Nephron (organoid): ENCODE measurements around the gene RHOJ.
A peak's percentile ranks its signal among the peaks of the same experiment; 100 is the strongest.
"Not testable (repeated sequence)": the region's sequence is repeated elsewhere in the genome, so short reads cannot be mapped to it uniquely, and the experiment has no call there.

Experiments used
- H3K27ac Mint-ChIP-seq, 3 experiments: 2 replicates each; pipeline ENCODE4 v1.8.0; 2020; ENCODE audit warnings: mixed read lengths in 3 of 3, mild to moderate bottlenecking in 2 of 3, moderate library complexity in 1 of 3
- H3K27me3 Mint-ChIP-seq: 2 replicates; pipeline ENCODE4 v1.8.0; 2021; ENCODE audit warnings: low read depth, mild to moderate bottlenecking, moderate library complexity, mixed read lengths
- H3K36me3 Mint-ChIP-seq: 2 replicates; pipeline ENCODE4 v1.8.0; 2020; ENCODE audit warnings: low read depth, mixed read lengths
- H3K4me1 Mint-ChIP-seq: 2 replicates; pipeline ENCODE4 v1.8.0; 2020; ENCODE audit warnings: mixed read lengths
- H3K4me3 Mint-ChIP-seq, 3 experiments: 2 replicates each; pipeline ENCODE4 v1.8.0; 2020; ENCODE audit warnings: mild to moderate bottlenecking in 3 of 3, mixed read lengths in 3 of 3, moderate library complexity in 2 of 3
- H3K9me3 Mint-ChIP-seq: 2 replicates; pipeline ENCODE4 v1.8.0; 2020; ENCODE audit warnings: mixed read lengths
- TF ChIP-seq, protein P1 (sequence below), 3 experiments: fragments of 200-600 bp; sonication (generic); IDR thresholded peaks; one replicate each; pipeline ENCODE4 v1.5.0; 2021; ENCODE audit warnings: antibody characterized with exemption in 3 of 3; ENCODE audit not compliant: unreplicated experiment in 3 of 3

RHOJ gene

DNA sequence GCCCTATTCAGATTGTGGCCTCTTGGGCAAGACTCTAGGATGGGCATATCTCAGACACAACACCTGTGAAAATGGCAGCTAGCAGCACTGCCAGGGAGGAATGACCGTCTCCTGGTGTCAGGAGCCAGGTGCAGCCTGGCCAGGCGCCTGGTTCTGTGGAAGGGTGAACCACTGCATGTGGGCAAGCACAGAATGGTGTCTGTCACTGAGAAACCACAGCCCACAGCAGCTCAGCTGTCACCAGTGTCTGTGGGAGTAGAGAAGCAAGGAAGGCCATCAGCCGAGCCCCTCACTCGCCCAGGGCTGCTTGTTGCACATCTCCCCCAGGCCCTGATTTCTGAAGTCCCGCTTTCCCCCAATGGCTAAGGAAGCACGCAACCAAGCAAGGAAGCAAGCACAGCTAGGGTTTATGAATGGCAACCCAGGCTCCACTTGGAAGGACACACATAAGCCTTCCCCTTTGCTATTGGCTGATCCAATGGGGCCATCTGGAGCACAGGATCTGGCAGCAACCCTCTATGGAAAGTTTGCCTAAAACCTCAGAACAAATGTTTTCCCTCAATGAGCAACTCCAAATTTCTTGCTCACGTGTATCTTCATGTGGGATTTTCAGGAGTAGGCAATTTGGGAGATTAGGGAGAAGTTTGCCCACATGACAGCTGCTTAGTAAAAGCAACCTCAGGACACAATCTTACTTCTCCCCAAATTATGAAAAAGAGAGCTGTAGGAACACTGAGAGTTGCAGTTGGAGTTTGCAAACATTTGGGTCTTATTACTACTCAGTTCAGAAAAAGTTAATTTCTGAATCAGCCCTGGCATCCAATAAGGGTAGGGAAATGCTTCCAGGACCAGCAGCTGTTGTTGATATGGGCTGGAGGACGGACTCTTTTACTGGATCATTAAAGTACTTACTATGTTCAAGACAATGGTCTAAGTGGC is 69.7 kb downstream of the RHOJ start:
- no peak overlapping the region for H3K4me3 Mint-ChIP-seq
- H3K36me3 Mint-ChIP-seq: peaks cover 10% of the 10 kb centered on the region
- H3K9me3 Mint-ChIP-seq: no peaks in the 10 kb centered on the region
- TF ChIP-seq, protein P1, sequence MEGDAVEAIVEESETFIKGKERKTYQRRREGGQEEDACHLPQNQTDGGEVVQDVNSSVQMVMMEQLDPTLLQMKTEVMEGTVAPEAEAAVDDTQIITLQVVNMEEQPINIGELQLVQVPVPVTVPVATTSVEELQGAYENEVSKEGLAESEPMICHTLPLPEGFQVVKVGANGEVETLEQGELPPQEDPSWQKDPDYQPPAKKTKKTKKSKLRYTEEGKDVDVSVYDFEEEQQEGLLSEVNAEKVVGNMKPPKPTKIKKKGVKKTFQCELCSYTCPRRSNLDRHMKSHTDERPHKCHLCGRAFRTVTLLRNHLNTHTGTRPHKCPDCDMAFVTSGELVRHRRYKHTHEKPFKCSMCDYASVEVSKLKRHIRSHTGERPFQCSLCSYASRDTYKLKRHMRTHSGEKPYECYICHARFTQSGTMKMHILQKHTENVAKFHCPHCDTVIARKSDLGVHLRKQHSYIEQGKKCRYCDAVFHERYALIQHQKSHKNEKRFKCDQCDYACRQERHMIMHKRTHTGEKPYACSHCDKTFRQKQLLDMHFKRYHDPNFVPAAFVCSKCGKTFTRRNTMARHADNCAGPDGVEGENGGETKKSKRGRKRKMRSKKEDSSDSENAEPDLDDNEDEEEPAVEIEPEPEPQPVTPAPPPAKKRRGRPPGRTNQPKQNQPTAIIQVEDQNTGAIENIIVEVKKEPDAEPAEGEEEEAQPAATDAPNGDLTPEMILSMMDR (IDR thresholded peaks at IDR 0.05; ENCODE audit: unreplicated experiment in 3 of 3): no peak
- H3K27me3 Mint-ChIP-seq: no peaks in the 10 kb centered on the region
- H3K27ac Mint-ChIP-seq: no peak overlapping the region
- H3K4me1 Mint-ChIP-seq: peaks cover 17% of the 10 kb centered on the region

DNA sequence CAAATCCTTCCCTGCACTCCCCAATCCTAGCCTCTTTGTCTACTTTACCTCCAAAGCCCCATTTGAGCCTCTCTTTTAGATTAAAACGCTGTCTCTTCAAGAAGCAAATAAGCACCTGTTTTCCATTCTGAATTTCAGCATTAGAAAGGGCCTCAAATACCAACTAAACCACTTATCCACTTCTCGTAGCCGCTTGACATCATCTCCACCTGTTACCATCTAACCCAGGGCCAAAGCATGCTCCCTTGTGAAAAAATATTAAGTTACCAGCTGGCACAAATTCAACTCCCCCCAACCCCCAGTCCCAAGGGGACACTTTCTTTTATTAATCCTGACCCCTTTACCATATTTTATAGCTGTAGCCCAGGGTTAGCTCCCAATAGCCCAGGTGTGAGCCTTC is 71.4 kb downstream of the RHOJ start:
- Mint-ChIP-seq H3K27ac (no peak overlapping the region), H3K4me3 (no peak overlapping the region), H3K4me1 (peaks cover 11% of the 10 kb centered on the region), H3K27me3 (no peaks in the 10 kb centered on the region), H3K9me3 (no peaks in the 10 kb centered on the region), H3K36me3 (peaks cover 3% of the 10 kb centered on the region)
- TF ChIP-seq, protein P1 (IDR thresholded peaks at IDR 0.05; ENCODE audit: unreplicated experiment in 3 of 3): no peak

DNA sequence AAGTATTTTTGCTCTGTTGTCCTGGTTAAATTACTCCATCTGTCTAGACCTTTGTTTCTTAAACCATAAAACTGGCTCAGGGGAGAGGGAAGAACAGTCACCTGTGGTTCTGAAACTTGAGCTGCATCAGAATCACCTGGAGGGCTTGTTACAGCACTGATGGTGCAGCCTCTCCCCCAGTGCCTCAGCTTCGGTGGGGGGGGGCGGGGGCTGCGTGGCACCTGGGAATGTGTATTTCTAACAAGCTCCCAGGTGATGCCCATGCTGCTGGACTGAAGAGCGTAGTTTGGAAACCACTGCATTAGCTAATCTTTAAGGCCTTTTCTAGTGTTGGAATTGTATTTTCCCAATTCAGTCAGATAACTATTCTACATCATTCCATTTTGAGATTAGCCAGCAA is 71.8 kb downstream of the RHOJ start:
- no peaks in the 10 kb centered on the region for H3K27me3 Mint-ChIP-seq
- no peak overlapping the region for H3K4me3 Mint-ChIP-seq
- H3K27ac Mint-ChIP-seq: no peak overlapping the region
- peaks cover 3% of the 10 kb centered on the region for H3K36me3 Mint-ChIP-seq
- H3K4me1 Mint-ChIP-seq: peaks cover 10% of the 10 kb centered on the region
- TF ChIP-seq, protein P1 (IDR thresholded peaks at IDR 0.05; ENCODE audit: unreplicated experiment in 3 of 3): no peak
- H3K9me3 Mint-ChIP-seq: no peaks in the 10 kb centered on the region

DNA sequence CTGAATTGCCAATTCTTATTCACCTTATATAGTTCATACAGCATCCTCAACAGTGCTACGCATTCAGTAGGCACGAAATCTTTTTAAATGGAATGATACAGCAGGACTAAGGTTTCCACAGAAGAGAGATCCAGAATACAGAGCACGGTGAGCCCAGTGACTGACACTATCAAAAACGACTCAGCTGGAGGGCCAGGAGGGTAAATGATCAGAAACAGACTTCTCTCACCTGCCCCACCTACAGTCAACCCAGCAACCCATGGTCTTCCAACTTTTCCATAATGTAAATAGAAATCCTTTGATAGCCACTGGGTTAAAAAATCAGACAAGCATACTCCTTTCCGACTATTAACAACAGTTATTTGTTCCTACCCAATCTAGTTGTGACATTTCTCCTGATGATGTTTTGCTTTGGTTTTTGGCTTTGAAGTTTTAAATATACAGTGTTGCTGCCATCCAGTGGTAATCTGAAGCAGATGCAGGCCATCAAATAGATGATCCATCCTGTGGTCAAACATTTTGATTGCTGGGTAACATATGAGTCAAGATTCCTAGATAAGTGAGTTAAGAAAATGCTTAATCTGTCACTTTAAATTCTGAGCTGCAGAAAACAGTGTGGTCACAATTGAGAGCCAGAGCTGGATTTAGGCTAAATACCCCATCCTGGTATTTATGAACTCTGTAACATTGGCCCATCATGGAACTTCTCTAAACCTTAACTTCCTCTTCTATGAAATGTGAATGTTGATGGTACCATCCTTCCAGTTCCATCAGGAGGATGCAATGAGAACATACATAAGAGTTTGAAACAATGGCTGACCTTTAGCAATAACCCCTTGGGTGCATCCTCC is 72.5 kb downstream of the RHOJ start:
- H3K27ac Mint-ChIP-seq: no peak overlapping the region
- H3K9me3 Mint-ChIP-seq: no peaks in the 10 kb centered on the region
- H3K36me3 Mint-ChIP-seq: peaks cover 3% of the 10 kb centered on the region
- H3K27me3 Mint-ChIP-seq: no peaks in the 10 kb centered on the region
- H3K4me3 Mint-ChIP-seq: no peak overlapping the region
- peaks cover 10% of the 10 kb centered on the region for H3K4me1 Mint-ChIP-seq
- TF ChIP-seq, protein P1 (IDR thresholded peaks at IDR 0.05; ENCODE audit: unreplicated experiment in 3 of 3): peak; percentile 91 to 97 (median 94)

DNA sequence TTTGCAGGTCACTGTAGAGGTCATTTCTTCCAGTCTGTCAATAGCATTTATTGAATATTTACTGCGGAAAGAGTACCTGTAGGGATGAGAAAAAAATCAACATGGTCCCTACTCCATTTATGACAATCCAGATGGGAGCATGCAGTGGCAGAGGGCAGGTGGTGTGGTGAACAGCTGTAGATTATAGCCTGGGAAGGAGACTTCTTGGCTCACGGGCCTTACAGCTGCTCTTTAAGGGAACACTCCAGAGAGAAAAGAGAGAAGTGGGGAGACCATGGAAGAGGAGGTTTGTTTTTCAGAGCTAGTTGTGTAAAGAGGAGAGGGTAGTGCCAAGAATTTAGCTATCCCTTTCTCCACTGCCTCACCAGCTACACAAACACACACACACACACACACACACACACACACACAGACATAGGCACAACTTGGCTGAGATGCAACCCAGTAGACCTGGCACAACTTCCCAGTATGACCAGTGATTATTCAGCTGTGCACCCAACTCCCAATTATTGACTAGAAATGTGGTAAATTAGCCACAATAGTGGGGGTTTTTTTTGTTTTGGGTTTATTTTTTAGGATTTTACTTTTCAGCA is 73.4 kb downstream of the RHOJ start:
- no peak overlapping the region for H3K27ac Mint-ChIP-seq
- H3K36me3 Mint-ChIP-seq: peaks cover 3% of the 10 kb centered on the region
- H3K27me3 Mint-ChIP-seq: no peaks in the 10 kb centered on the region
- peaks cover 10% of the 10 kb centered on the region for H3K4me1 Mint-ChIP-seq
- H3K9me3 Mint-ChIP-seq: no peaks in the 10 kb centered on the region
- no peak overlapping the region for H3K4me3 Mint-ChIP-seq
- TF ChIP-seq, protein P1 (IDR thresholded peaks at IDR 0.05; ENCODE audit: unreplicated experiment in 3 of 3): no peak

DNA sequence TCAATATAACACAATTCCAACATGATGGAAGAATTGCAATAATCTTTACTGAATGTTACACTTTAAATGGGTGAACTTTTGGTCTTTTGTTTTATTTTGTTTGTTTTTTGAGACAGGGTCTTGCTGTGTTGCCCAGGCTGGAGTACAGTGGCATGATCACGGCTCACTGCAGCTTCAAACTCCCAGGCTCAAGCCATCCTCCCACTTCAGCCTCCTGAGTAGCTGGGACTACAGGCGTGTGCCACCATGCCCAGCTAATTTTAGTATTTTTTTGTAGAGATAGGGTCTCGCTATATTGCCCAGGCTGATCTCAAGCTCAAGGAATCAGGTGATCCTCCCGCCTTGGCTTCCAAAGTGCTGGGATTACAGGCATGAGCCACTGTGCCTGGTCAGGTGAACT is 75.7 kb downstream of the RHOJ start:
- not testable (repeated sequence) for H3K27me3 Mint-ChIP-seq, H3K4me1 Mint-ChIP-seq, H3K9me3 Mint-ChIP-seq, H3K36me3 Mint-ChIP-seq, H3K27ac Mint-ChIP-seq, H3K4me3 Mint-ChIP-seq
